ENCODE measurements around the gene PCCB.
"Not testable (repeated sequence)": the region's sequence is repeated elsewhere in the genome, so short reads cannot be mapped to it uniquely, and the experiment has no call there.

PCCB gene

GRCh38 chr3:136330900-136331299 lies 80.8 kb downstream of the PCCB start:
- no peak for DNase-seq

DNA sequence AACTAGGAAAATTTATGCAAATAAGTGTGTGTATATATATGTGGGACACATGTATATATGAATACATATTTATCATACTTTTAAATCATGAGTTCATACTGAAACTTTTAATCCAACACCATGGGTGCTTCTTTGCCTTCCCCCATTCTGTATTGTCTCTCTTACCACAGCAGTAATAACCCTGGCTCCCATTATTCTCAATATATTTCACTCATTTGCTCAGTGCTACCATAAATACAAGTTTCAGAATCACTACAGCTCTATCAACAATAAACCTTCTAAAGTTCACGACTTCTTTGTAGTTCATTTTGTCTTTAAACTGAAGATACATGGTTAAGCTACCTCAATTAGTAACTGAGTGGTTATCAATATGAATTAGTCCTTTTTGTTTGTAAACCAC lies 82.2 kb downstream of the PCCB start:
- no peak for DNase-seq

- DNase-seq, result no peak
Observed at GRCh38 chr3:136332776-136333175, 82.6 kb downstream of the PCCB start.

GRCh38 chr3:136334209-136334608 lies 84.1 kb downstream of the PCCB start:
- DNase-seq, result no peak

DNA sequence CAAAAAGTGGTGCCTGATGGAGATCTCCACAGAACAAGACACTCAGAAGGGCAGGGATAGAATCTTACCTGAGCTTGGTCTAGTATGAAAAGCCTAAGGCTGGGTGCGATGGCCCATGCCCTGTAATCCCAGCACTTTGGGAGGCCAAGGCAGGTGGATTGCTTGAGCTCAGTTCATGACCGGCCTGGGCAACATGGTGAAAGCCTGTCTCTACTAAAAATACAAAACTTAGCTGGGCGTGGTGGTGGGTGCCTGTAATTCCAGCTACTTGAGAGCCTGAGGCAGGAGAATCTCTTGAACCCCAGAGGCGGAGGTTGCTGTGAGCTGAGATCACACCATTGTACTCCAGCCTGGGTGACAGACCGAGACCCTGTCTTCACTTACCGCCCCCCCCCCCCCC lies 84.6 kb downstream of the PCCB start:
- not testable (repeated sequence) for DNase-seq

DNA sequence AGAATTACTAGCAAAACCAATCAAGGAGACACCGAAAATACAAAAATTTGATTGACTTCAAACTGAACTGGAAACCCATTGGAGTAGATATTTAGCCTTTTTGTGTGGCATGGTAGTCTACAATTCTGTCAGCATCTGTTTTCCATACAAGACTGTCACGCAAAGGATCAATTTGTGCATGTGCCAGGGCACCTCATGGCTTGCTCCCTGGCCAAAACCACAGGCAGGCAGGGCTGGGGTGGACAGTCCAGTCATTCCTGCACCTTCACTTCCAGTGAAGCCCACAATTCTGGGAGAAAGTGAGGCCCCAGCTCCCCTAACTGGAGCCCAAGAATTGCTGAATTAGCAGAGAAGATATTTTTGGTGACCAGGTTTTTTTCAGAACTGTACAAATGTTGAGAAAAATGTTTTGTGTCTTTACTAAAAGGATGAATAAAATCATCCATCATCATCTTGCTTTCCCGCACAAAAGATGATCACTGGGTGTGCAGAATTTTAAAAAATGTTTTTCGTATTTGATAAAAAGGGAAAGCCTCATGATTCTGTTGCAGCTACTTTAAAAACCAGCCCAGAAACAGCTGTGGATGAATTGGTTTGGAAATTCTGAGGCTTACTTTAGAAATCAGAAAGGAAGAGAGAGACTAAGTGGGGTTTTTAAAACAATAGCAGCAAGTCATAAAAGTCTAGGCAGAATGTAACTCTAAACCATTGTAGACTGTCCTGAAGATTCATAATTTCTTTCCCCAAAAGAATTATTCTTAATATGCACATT lies 86.4 kb downstream of the PCCB start:
- no peak for DNase-seq

GRCh38 chr3:136343446-136343845 lies 93.3 kb downstream of the PCCB start:
- DNase-seq, result no peak

- DNase-seq, result no peak
Observed at GRCh38 chr3:136343873-136344555, 93.9 kb downstream of the PCCB start.

DNA sequence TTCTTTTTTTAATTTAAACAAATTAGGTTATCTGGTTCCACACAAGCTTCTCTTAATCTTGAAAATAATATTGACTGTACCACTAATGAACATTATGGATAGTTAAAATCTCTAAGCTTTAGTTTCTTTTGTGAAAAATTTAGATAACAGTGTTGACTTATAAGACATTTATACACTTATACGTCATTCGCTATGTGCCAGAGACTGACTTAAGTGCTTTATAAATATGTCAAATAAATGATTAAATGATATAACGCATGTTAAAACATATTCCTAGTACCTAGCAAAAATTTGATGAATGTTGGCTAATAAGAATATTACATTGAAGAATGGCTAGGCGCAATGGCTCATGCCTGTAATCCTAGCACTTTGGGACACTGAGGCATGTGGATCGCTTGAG lies 96.3 kb downstream of the PCCB start:
- no peak for DNase-seq

GRCh38 chr3:136350132-136350531 lies 100.0 kb downstream of the PCCB start:
- DNase-seq, result no peak

GRCh38 chr3:136350557-136350956 lies 100.4 kb downstream of the PCCB start:
- no peak for DNase-seq

DNA sequence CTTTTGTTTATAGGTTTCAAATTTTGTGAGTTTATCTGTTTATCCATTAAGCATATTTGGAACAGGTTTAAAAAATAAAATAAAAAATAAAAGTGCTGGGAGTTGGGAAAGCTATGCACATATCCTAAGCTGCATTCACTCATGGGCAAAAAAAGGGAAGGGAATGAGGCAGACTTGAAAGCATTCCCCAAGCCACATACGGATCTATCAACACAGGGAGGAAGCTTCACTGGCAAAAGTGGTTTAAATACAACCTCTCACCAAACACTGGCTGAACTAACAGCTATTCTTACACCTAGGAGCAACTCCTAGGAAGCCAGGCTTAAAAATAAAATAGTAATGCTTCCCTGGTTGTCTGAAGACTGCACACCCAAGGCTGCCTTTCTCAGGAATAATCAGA lies 101.2 kb downstream of the PCCB start:
- no peak for DNase-seq

DNA sequence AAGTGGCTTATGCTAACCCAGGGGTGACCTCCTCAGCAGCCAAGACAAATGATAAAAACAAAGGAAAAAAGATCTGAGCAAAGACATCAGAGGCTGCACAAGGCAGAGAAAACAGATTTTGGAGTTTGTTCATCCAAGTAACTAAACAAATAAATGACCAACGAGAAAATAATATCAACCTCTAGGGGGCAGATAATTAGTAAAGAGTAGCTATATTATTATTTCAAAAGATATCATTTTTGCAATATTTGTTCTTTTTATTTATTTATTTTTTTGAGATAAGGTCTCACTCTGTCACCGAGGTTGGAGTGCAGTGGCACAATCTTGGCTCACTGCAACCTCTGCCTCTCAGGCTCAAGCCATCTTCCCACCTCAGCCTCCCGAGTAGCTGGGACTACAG lies 101.8 kb downstream of the PCCB start:
- DNase-seq, result no peak

GRCh38 chr3:136353461-136353860 lies 103.3 kb downstream of the PCCB start:
- no peak for DNase-seq

GRCh38 chr3:136366289-136366688 lies 116.1 kb downstream of the PCCB start:
- DNase-seq, result no peak

GRCh38 chr3:136375800-136376199 lies 125.7 kb downstream of the PCCB start:
- not testable (repeated sequence) for DNase-seq

DNA sequence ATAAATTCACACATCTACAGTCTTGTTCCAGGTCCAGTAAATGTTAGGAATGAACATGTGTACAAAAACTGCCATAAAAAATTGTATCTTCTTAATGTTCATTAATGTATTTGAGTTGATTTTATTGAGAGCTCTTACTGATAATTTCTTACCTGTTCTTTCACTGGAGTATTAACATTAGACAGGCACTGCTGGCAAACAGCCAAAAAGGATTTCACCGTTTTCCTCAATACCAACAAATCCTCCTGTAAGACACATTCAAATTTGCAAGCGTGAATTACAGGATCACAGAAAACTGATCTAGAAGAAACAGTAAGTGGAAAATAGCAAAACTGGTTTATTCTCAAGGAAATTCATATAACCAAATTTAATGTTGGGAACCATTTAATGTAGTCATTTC lies 127.4 kb downstream of the PCCB start:
- DNase-seq, result no peak

GRCh38 chr3:136378011-136378410 lies 127.9 kb downstream of the PCCB start:
- DNase-seq, result no peak

Measured in NCI-H524 treated with DMSO at 0.1 percent for 48 hours (cell line).